WI38 (cell line): ENCODE data around the gene BCLAF3.
A peak's percentile ranks its signal among the peaks of the same experiment; 100 is the strongest.

Experiments
- H3K4me3 ChIP-seq: 2 replicates; pipeline ENCODE4 v1.5.1; 2011; ENCODE audit warnings: low read depth, mild to moderate bottlenecking, control low read depth, low read length
- TF ChIP-seq, protein P1 (sequence below): IDR thresholded peaks from 2 replicates; pipeline ENCODE4 v1.5.1; 2012; ENCODE audit warnings: low read depth, mild to moderate bottlenecking, control low read depth, low read length

The BCLAF3 gene

DNA sequence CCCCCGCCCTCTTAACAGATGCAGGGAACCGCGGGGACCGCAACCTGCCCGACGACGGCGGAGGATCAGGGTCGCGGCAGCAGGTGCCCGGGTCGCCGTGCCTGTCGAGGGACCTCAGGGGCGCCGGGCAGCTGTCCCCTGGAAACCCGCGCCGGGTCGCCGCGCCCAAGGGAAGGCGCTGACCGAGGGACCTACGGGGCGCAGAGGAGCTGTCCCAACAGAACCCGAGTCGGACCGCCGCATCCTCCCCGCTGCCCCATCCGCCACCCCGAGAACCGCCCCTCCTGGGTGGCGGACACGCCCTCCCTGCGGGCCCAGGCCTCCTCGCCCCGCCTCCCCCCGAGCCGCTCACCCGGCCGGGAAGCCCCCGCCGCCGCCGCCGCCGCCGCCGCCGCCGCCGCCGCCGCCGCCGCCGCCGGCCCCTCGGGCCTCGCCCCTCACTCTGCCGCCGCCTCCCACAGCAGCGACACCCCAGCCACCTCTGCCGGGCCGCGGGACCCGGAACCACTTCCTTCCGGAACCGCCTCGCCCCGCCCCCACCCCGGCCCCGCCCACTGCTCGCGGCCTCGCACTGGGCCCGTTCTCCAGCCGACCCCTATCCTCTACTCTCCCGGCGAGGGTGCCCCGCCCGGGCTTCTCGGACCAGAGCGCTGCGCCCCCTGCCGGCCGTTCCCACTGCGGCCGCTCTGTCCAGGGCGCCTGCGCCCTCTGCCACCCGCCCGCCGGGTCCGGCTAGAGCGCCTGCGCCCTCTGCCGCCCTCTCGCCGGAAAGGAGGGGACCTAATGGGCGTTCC is at the start of gene BCLAF3:
Gene BCLAF3 (minus strand): TSS at position 506 of the 794 bp plus-strand sequence. CDS start 20,797 bp downstream, outside the sequence.
- H3K4me3 ChIP-seq, result peak within 1 kb of the TSS; percentile 69
- TF ChIP-seq, protein P1, sequence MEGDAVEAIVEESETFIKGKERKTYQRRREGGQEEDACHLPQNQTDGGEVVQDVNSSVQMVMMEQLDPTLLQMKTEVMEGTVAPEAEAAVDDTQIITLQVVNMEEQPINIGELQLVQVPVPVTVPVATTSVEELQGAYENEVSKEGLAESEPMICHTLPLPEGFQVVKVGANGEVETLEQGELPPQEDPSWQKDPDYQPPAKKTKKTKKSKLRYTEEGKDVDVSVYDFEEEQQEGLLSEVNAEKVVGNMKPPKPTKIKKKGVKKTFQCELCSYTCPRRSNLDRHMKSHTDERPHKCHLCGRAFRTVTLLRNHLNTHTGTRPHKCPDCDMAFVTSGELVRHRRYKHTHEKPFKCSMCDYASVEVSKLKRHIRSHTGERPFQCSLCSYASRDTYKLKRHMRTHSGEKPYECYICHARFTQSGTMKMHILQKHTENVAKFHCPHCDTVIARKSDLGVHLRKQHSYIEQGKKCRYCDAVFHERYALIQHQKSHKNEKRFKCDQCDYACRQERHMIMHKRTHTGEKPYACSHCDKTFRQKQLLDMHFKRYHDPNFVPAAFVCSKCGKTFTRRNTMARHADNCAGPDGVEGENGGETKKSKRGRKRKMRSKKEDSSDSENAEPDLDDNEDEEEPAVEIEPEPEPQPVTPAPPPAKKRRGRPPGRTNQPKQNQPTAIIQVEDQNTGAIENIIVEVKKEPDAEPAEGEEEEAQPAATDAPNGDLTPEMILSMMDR, result peak; percentile 60

DNA sequence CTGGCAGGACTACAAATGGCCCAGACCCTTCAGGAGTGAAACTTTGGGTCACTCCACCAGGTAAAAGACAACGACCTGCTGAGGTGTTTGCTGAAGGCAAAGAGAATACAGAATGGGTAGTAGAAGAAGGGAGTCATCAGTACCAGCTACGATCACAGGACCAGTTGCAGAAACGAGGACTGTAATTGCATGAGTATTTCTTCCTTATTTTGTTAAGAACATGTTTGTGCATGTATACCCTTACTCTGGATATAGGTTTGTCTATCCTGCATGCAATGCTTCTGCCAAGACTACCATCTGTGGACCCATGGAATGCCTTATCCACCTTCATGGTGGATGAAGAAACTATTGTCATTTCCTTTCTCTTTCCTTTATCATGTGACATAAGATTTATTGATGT is 48.1 kb upstream of the BCLAF3 start:
- TF ChIP-seq, protein P1, result no peak

DNA sequence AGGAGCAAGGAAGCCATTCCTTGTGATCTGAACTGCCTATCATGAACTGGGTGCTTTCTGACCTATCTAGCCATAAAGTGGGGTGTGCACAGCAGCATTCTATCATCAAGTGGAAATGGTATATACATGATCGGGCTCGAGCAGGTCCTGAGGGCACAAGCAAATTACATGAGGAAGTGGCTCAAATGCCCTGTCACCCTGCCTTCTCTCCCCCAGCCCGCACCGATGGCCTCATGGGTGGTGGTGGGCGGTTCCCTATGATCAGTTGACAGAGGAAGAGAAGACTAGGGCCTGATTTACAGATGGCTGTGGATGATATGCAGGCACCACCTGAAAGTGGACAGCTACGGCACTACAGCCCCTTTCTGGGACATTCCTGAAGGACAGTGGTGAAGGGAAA is 46.3 kb upstream of the BCLAF3 start:
- TF ChIP-seq, protein P1, result no peak
- H3K4me3 ChIP-seq, result no peak overlapping the region

More for the DNA sequence above, 48.1 kb upstream of the BCLAF3 start:
- no peak overlapping the region for H3K4me3 ChIP-seq

DNA sequence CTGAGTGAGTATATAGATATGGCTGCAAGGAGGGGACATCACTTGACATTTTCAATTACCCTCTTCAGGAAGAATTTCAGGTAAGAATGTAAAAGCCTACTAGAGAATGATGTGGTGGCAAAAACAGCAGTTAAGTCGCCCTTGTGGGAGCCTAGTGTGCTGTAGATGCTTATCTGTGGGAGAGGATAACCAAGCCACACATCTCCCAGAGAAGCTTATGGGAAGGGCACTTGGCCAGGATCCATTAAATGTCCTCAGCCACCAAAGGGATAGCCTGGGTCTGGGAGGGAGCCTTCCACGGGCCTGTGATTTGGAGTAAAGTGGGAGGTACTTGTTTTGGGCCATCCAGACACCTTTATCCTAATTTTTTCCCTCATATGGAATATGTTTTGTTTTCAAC is 41.3 kb upstream of the BCLAF3 start:
- TF ChIP-seq, protein P1, result no peak
- no peak overlapping the region for H3K4me3 ChIP-seq

DNA sequence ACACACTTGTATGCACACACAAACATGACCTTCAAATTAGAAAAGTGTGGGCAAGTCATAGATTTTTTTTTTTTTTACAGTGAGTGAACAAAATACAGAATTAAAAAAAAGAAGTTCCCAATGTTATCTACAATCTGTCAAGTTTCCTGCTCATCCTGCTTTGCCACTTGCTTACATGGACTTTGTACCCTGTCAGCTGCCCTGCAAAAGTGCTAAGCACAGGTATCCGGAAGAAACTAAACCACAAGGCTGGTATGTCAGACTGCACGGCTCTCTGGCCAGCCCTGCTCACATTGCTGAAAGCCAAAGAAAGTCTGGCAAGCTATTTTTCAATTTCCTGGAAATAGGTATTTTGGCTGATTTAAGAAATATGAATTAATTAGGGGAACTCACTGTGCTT is 38.9 kb upstream of the BCLAF3 start:
- no peak overlapping the region for H3K4me3 ChIP-seq
- TF ChIP-seq, protein P1, result no peak

DNA sequence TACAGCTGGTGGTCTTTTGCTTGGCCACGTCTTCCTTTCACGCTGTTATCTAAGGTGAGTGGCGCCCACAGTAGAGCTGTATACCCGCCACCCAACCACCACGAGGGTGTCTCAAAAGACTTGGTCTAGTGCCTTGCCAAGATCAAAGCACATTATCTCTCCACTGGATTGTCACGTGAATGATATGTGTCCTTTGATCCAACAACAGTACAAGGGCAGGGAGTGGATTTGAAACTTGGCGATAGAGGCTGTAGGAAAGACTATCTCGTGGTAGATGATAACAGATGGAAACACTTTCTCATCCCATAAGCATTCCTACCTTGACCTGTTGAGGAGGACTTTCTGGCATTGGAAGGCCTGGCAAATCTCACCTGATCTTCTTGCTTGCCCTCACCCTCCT is 37.7 kb upstream of the BCLAF3 start:
- H3K4me3 ChIP-seq, result no peak overlapping the region
- TF ChIP-seq, protein P1, result no peak

DNA sequence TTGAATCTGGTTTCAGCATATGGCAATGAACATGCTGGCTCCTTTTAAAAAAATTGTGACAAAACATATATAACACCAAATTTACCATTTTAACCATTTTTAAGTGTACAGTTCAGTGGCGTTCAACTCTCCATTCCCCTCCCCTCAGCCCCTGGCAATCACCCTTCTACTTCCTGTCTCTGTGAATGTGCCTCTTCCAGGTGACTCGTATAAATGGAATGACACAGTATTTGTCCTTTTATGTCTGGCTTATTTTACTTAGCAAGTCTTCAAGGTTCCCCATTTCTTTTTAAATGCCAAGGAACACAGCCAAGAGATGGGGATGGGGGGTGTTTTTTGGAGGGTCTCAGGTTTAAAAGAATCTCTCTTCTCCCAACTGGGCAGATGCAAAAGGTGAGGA is 35.4 kb upstream of the BCLAF3 start:
- TF ChIP-seq, protein P1, result no peak
- no peak overlapping the region for H3K4me3 ChIP-seq
